GM12873 (cell line): ENCODE data around the gene FUCA1.

Experiments used
- TF ChIP-seq, protein P1 (sequence below): IDR thresholded peaks from 2 replicates; pipeline ENCODE4 v1.5.1; 2012; ENCODE audit warnings: low read depth, mild to moderate bottlenecking, moderate library complexity, low read length, control low read depth; ENCODE audit not compliant: insufficient read depth; ENCODE audit errors: missing control alignments

FUCA1 gene

GRCh38 chr1:23903754-23904153 lies 35.7 kb upstream of the FUCA1 start:
- TF ChIP-seq, protein P1, sequence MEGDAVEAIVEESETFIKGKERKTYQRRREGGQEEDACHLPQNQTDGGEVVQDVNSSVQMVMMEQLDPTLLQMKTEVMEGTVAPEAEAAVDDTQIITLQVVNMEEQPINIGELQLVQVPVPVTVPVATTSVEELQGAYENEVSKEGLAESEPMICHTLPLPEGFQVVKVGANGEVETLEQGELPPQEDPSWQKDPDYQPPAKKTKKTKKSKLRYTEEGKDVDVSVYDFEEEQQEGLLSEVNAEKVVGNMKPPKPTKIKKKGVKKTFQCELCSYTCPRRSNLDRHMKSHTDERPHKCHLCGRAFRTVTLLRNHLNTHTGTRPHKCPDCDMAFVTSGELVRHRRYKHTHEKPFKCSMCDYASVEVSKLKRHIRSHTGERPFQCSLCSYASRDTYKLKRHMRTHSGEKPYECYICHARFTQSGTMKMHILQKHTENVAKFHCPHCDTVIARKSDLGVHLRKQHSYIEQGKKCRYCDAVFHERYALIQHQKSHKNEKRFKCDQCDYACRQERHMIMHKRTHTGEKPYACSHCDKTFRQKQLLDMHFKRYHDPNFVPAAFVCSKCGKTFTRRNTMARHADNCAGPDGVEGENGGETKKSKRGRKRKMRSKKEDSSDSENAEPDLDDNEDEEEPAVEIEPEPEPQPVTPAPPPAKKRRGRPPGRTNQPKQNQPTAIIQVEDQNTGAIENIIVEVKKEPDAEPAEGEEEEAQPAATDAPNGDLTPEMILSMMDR, result no peak

- TF ChIP-seq, protein P1, result no peak
These were observed 34.5 kb upstream of the FUCA1 start for GRCh38 chr1:23902321-23903278.

GRCh38 chr1:23899070-23899469 lies 31.0 kb upstream of the FUCA1 start:
- TF ChIP-seq, protein P1, result no peak

- TF ChIP-seq, protein P1, result no peak
These were observed 29.0 kb upstream of the FUCA1 start for GRCh38 chr1:23897083-23897482.

- TF ChIP-seq, protein P1, result no peak
These were observed 28.4 kb upstream of the FUCA1 start for GRCh38 chr1:23896491-23896890.

GRCh38 chr1:23895993-23896392 lies 27.9 kb upstream of the FUCA1 start:
- TF ChIP-seq, protein P1, result no peak

DNA sequence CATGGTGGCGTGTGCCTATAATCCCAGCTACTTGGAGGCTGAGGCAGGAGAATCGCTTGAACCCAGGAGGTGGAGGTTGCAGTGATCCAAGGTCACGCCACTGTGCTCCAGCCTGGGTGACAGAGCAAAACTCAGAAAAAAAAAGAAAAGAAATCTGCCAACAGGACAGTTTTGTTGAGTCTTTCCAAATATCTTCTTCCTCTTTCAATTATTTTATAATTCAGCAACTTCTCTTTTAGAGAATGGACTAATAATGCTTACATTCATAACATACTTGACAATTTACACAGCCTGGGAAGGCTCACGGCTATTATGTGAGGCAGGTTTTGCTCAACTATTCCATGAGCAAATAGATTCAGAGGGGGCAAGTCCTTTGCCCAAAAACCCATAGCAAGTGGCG lies 27.0 kb upstream of the FUCA1 start:
- TF ChIP-seq, protein P1, result no peak
